ENCODE data around the gene TMEM87B. TPM values are rescaled to one million over a fixed set of nuclear protein-coding genes. Genes with fewer than 3 reads are reported as not detected.

Gene TMEM87B
- total and polyA plus RNA-seq, 2 of the 8 experiments (the other 6 are each of a cell fraction or from before 2014, with no cell fraction given) = 7.2 to 9.0 TPM

DNA sequence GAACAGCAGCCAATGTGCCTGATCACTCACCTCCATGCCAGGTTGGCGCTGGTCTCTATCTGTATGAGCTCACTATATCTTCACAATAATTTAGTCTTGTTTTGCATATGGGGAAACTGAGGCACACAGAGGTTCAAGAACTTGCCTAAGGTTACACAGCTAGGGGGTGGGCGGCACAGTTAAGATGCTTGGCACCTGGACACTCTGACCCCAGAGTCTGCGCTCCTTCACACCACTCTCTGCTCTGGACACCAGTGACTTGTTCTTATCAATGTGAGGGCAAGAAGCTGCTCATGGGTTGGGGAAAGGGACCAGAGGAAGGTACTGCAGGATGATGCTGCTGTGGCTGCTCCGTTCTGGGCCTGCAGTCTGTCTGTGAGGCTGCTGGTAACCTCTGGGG, 110.2 kb downstream of the TMEM87B start (continued):
- TF ChIP-seq CHD2 (IDR thresholded peaks at IDR 0.05; ENCODE audit: low read length) (no peak), PHF8 (conservative IDR thresholded peaks at IDR 0.05; ENCODE audit: low read depth, low read length) (no peak), CTBP2 (IDR thresholded peaks at IDR 0.05; ENCODE audit: borderline replicate concordance, insufficient read depth, insufficient read length, low read length) (no peak)

Measured in H1 (cell line).